Sigmoid colon (tissue), 4 donors: Measurements from ENCODE around the gene TAP2.

Source experiments
- CTCF ChIP-seq, 4 experiments: fragments of 450-650 bp in 3 of 4; fragments of 200-600 bp in 1 of 4; IDR thresholded peaks; one replicate each; pipeline ENCODE4 v1.5.1; 2016 to 2019; ENCODE audit warnings: antibody characterized with exemption in 4 of 4, mild to moderate bottlenecking in 3 of 4, moderate library complexity in 2 of 4
- POLR2A ChIP-seq, 2 donors: fragments of 450-650 bp; IDR thresholded peaks; one replicate each; pipeline ENCODE4 v1.6.1; 2016; ENCODE audit warnings: antibody characterized with exemption in 2 of 2, mild to moderate bottlenecking in 2 of 2, moderate library complexity in 2 of 2
- POLR2AphosphoS5 ChIP-seq, 4 donors: sonication (generic); formaldehyde crosslinking; IDR thresholded peaks; one replicate each; pipeline ENCODE4 v1.6.1; 2017; ENCODE audit warnings: antibody characterized with exemption in 4 of 4

GRCh38 chr6:32842021-32842650 is 3.6 kb upstream of the TAP2 start:
- TF ChIP-seq CTCF (IDR thresholded peaks at IDR 0.05) = no peak
- no peak for TF ChIP-seq POLR2A (IDR thresholded peaks at IDR 0.05)
- TF ChIP-seq POLR2AphosphoS5 (IDR thresholded peaks at IDR 0.05) = no peak
